Measurements from ENCODE around the gene GM2A. TPM values are rescaled to one million over a fixed set of nuclear protein-coding genes. Genes with fewer than 3 reads are reported as not detected.

Gene GM2A
- total and polyA plus RNA-seq, 5 experiments from 2014 or later = 3.8 to 13.8 (median 6.5) TPM

DNA sequence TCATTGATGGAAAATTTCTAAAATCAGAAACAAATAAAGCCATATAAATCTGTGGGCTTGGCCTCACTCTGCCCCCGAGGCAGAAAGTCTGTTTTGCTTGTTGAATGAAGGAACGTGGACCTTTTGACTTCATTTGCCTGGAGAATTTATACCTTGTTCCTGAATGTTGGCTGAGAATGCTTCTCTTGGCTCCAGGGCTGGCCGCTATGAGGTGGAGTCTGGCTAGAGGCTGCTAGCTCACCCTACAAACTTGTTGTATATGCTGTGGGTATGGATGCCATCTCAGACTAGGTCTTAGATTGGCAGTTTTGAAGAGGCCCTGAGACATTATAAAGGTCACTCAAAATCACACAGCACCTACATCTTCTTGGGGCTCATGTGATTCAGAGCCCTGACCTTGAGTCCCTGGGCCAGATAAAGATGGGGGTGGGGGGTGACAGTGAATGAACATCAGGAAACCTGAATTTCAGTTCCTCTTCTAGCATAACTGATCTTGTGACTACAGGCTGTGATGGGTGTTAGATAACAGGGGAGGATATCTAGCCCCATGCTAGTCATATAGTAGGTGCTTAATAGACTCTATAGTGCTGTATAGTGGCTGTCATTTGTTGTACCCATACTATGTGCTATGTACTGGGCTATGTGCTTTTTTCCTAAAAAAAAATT, 2.8 kb downstream of the GM2A start:
- Mint-ChIP-seq H3K27me3 (no peaks in the 10 kb centered on the region), H3K9me3 (no peaks in the 10 kb centered on the region), H3K36me3 (peaks cover 0 to 9% (median 3%) of the 10 kb centered on the region in 3 donors), H3K4me1 (peaks cover 27 to 77% (median 51%) of the 10 kb centered on the region in 4 donors), H3K27ac (peak overlapping the region in 2 of 10 donors; percentile 37 to 76), H3K4me3 (peak overlapping the region in 5 of 10 donors; percentile 0 to 77 (median 18))
- POLR2A ChIA-PET = no interaction called here
- peak in 1 of 10 donors; percentile 18 for DNase-seq
- ATAC-seq = no peak

DNA sequence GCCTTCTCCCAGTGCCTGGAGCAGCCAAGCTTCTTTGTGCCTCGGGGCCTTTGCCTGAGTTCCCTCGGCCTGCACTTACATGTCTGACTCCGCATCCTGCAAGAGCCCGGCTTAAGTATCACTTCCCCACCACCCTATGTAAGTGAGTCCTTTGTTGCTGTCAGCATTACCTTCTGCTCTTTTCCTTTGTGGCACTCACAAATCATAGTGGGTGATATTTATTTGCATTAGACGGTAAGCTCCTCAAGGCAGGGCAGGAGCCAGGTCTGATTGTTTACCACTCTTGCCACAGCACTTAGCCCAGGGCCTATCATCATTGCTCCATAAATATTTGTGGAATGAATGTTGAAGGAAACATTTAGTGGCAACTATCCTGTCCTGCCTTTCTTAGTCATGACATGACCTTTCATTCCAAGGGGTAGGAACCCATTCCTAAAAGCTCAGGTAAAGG, 4.8 kb downstream of the GM2A start:
- no peak for DNase-seq
- Mint-ChIP-seq H3K4me3 (peak overlapping the region in 1 of 10 donors; percentile 61), H3K9me3 (no peaks in the 10 kb centered on the region), H3K27ac (peak overlapping the region in 1 of 10 donors; percentile 73), H3K27me3 (no peaks in the 10 kb centered on the region), H3K36me3 (peaks cover 0 to 21% (median 9%) of the 10 kb centered on the region in 3 donors), H3K4me1 (peaks cover 27 to 61% (median 44%) of the 10 kb centered on the region in 4 donors)
- no peak for ATAC-seq
- POLR2A ChIA-PET = no interaction called here

DNA sequence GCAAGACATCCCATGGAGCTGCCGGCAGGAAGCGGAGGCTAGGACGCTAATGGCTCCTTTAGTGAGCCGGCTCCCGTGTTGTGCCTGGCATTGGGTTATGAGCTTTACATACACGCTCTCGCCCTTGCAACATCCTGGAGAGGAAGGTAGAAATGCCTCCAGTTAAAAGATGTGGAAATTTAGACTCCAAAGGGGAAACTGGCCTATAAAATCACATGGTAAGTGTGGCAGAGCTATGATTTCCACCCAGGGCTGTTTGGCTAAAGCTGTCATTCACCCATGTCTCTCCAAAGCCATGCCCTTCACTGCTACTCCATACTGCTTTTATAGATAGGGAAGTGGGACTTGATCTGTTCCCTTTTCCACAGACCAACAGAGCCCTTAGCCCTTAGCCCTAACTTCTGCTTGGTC, 5.2 kb downstream of the GM2A start:
- H3K27ac Mint-ChIP-seq = peak overlapping the region in 2 of 10 donors; percentile 50 to 79
- peaks cover 27 to 63% (median 42%) of the 10 kb centered on the region in 4 donors for H3K4me1 Mint-ChIP-seq
- no peaks in the 10 kb centered on the region for H3K9me3 Mint-ChIP-seq
- no peak overlapping the region for H3K4me3 Mint-ChIP-seq
- H3K27me3 Mint-ChIP-seq = no peaks in the 10 kb centered on the region
- peaks cover 0 to 24% (median 9%) of the 10 kb centered on the region in 3 donors for H3K36me3 Mint-ChIP-seq
- DNase-seq (no peak), ATAC-seq (no peak)
- POLR2A ChIA-PET = no interaction called here

DNA sequence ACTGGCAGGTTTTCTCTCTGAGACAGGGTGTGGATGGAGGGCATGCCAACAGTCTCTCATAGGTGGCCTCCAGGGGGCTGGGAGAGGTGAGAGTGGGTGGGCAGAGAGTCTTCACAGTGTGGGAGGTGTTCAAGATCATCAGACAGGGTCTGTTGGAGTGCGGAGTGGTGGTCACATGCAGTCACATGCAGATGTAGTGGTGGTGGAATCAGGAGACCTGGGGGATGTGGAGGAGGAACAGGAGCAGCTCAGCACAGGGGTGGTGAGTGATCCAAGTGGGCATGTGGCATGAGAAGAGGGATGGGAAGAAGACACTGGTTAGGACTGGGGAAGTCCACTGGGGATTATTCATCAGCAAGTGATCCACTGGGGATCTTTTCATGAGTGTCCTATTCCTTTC, 5.8 kb downstream of the GM2A start:
- Mint-ChIP-seq H3K36me3 (peaks cover 0 to 26% (median 12%) of the 10 kb centered on the region in 3 donors), H3K4me1 (peaks cover 21 to 63% (median 39%) of the 10 kb centered on the region in 4 donors), H3K9me3 (no peaks in the 10 kb centered on the region), H3K27me3 (no peaks in the 10 kb centered on the region), H3K27ac (peak overlapping the region in 4 of 10 donors; percentile 26 to 79 (median 58)), H3K4me3 (no peak overlapping the region)
- ATAC-seq = no peak
- POLR2A ChIA-PET = no interaction called here
- no peak for DNase-seq

GRCh38 chr5:151259931-151260330, 6.9 kb downstream of the GM2A start:
- no peak overlapping the region for H3K27ac Mint-ChIP-seq
- peaks cover 15 to 60% (median 34%) of the 10 kb centered on the region in 4 donors for H3K4me1 Mint-ChIP-seq
- H3K9me3 Mint-ChIP-seq = no peaks in the 10 kb centered on the region
- POLR2A ChIA-PET = no interaction called here
- peaks cover 0 to 35% (median 12%) of the 10 kb centered on the region in 3 donors for H3K36me3 Mint-ChIP-seq
- ATAC-seq (no peak), DNase-seq (no peak)
- H3K4me3 Mint-ChIP-seq = no peak overlapping the region
- no peaks in the 10 kb centered on the region for H3K27me3 Mint-ChIP-seq

DNA sequence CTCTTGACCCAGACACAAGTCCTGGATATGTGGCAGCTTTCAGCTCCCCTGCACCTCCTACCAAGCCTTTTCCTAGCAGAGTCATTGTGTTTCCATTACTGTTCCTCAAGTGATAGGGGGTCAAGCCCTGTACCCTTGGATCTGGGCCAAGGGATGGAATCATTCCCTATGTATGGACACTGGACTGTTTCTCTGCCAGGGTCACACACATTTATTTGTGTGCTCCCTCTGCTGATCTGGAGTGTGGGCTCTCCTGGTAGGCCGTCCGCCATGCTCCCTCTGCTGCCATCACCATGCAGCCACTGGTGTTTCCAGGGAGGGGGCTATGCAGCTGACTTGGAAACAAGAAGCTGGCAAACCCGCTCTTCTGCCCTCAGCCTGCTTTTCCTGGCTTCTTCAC, 9.5 kb downstream of the GM2A start:
- H3K4me1 Mint-ChIP-seq = peaks cover 7 to 38% (median 21%) of the 10 kb centered on the region in 4 donors
- no peaks in the 10 kb centered on the region for H3K9me3 Mint-ChIP-seq
- peak overlapping the region in 1 of 10 donors; percentile 20 for H3K27ac Mint-ChIP-seq
- H3K36me3 Mint-ChIP-seq = peaks cover 11 to 57% (median 20%) of the 10 kb centered on the region in 3 donors
- ATAC-seq (no peak), DNase-seq (no peak)
- no peaks in the 10 kb centered on the region for H3K27me3 Mint-ChIP-seq
- POLR2A ChIA-PET = no interaction called here
- no peak overlapping the region for H3K4me3 Mint-ChIP-seq

DNA sequence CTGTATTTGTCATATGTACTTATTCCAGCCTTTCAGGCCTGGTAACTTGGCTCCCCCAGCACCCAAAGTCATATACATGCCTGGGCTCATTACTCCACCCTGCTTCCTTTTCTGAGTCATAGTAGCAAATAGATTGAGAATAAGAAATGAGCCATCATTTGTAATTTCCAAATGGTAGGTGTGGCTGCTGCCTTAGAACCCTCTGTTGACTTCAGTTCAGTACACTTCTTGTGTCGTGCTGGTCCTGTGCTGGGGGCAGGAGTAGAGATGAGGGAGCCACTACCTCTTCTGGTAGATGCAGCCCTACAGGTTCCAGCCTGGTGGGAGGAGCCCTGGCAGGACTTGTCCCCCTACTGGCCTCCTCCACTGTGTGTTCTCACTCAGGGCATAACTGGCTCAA, 11.1 kb downstream of the GM2A start:
- ATAC-seq (no peak), DNase-seq (no peak)
- no peak overlapping the region for H3K4me3 Mint-ChIP-seq
- H3K36me3 Mint-ChIP-seq = peaks cover 12 to 73% (median 28%) of the 10 kb centered on the region in 3 donors
- H3K4me1 Mint-ChIP-seq = peaks cover 2 to 23% (median 9%) of the 10 kb centered on the region in 4 donors
- H3K9me3 Mint-ChIP-seq = no peaks in the 10 kb centered on the region
- POLR2A ChIA-PET = interaction anchor here (0.6 kb wide), 1 partner anchor 12 kb away, joined by 3 read pairs; no protein-coding TSS in a partner anchor
- H3K27ac Mint-ChIP-seq = peak overlapping the region in 2 of 10 donors; percentile 39 to 75
- no peaks in the 10 kb centered on the region for H3K27me3 Mint-ChIP-seq

GRCh38 chr5:151267491-151268260, 14.7 kb downstream of the GM2A start:
- no peak for DNase-seq
- POLR2A ChIA-PET = no interaction called here
- Mint-ChIP-seq H3K9me3 (no peaks in the 10 kb centered on the region), H3K27me3 (no peaks in the 10 kb centered on the region), H3K4me3 (no peak overlapping the region), H3K36me3 (peaks cover 12 to 55% (median 19%) of the 10 kb centered on the region in 3 donors), H3K4me1 (peaks cover 0 to 18% (median 5%) of the 10 kb centered on the region in 4 donors), H3K27ac (peak overlapping the region in 4 of 10 donors; percentile 32 to 75 (median 54))
- no peak for ATAC-seq

GRCh38 chr5:151270599-151270998, 17.6 kb downstream of the GM2A start:
- Mint-ChIP-seq H3K9me3 (no peaks in the 10 kb centered on the region), H3K27ac (no peak overlapping the region), H3K36me3 (peaks cover 12 to 36% (median 17%) of the 10 kb centered on the region in 3 donors), H3K27me3 (no peaks in the 10 kb centered on the region), H3K4me1 (no peaks in the 10 kb centered on the region), H3K4me3 (no peak overlapping the region)
- ATAC-seq = no peak
- POLR2A ChIA-PET = no interaction called here
- no peak for DNase-seq

DNA sequence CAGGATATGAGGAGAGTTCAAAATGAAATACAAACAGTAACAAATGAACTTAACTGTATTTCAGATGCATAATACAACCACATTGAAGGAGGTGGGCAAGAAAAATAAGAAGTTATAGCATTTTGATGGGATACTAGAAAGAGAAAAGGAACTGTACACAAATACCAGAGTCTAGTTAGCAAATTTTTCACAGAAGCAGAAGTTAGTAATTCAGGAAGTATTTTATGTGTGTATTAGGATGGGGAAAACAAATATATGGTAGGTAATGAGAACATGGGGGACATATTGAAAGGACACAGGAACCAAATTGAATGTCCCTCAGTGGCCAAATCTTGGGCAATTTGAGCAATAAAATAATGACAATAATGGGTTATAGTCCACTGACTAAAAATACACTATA, 18.4 kb downstream of the GM2A start:
- POLR2A ChIA-PET = no interaction called here
- no peak overlapping the region for H3K4me3 Mint-ChIP-seq
- no peaks in the 10 kb centered on the region for H3K27me3 Mint-ChIP-seq
- ATAC-seq (no peak), DNase-seq (no peak)
- peaks cover 12 to 30% (median 17%) of the 10 kb centered on the region in 3 donors for H3K36me3 Mint-ChIP-seq
- no peaks in the 10 kb centered on the region for H3K9me3 Mint-ChIP-seq
- no peak overlapping the region for H3K27ac Mint-ChIP-seq
- H3K4me1 Mint-ChIP-seq = no peaks in the 10 kb centered on the region

DNA sequence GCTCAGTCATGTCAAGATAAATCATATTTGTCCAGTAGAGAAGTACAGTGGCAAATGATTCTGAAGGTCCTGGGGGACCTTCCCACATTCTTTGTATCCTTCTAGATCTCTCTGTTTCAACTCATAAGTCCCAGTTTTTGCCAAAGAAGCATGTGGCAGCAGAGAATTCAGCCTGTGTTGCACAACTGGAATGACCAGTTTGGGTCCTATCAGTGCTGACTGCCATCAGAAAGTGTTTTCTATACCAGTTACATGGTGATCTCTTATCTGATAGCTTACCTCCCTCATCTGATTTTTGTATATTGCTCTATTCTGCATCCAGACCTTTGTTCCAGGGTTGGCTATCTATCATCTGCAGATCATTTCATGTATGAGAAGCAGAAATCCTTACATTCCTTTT, 21.7 kb downstream of the GM2A start:
- Mint-ChIP-seq H3K9me3 (no peaks in the 10 kb centered on the region), H3K27me3 (no peaks in the 10 kb centered on the region), H3K27ac (no peak overlapping the region), H3K36me3 (peaks cover 0 to 2% (median 0%) of the 10 kb centered on the region in 3 donors), H3K4me1 (no peaks in the 10 kb centered on the region), H3K4me3 (no peak overlapping the region)
- ATAC-seq (no peak), DNase-seq (no peak)
- POLR2A ChIA-PET = no interaction called here

- peaks cover 0 to 4% (median 0%) of the 10 kb centered on the region in 3 donors for H3K36me3 Mint-ChIP-seq
- POLR2A ChIA-PET = no interaction called here
- H3K27me3 Mint-ChIP-seq = no peaks in the 10 kb centered on the region
- H3K9me3 Mint-ChIP-seq = no peaks in the 10 kb centered on the region
- peak overlapping the region in 1 of 10 donors; percentile 40 for H3K27ac Mint-ChIP-seq
- no peak for DNase-seq
- no peak overlapping the region for H3K4me3 Mint-ChIP-seq
- no peak for ATAC-seq
- H3K4me1 Mint-ChIP-seq = no peaks in the 10 kb centered on the region
These were observed 22.8 kb downstream of the GM2A start for GRCh38 chr5:151275803-151276202.

GRCh38 chr5:151278845-151279244, 25.9 kb downstream of the GM2A start:
- Mint-ChIP-seq H3K27ac (no peak overlapping the region), H3K4me3 (no peak overlapping the region), H3K36me3 (peaks cover 0 to 4% (median 0%) of the 10 kb centered on the region in 3 donors), H3K9me3 (no peaks in the 10 kb centered on the region), H3K4me1 (no peaks in the 10 kb centered on the region), H3K27me3 (peaks cover 0 to 6% (median 0%) of the 10 kb centered on the region in 5 donors)
- no peak for ATAC-seq
- no peak for DNase-seq
- POLR2A ChIA-PET = no interaction called here
